Brain microvascular endothelial cell (primary cell): ENCODE data around the gene BCAS4.

ENCODE experiments used
- DNase-seq: peaks from one replicate; pipeline ENCODE4 v3.0.0-alpha.2; 2020
- H3K27ac ChIP-seq: fragments of 250-450 bp; sonication (Bioruptor Pico); 2 replicates; pipeline ENCODE4 v1.5.1; 2020; ENCODE audit warnings: mild to moderate bottlenecking, moderate library complexity
- H3K27me3 ChIP-seq: fragments of 250-450 bp; sonication (Bioruptor Pico); replicated peaks from 2 replicates; pipeline ENCODE4 v1.5.1; 2020; ENCODE audit warnings: mild to moderate bottlenecking
- H3K36me3 ChIP-seq: fragments of 250-450 bp; sonication (Bioruptor Pico); replicated peaks from 2 replicates; pipeline ENCODE4 v1.5.1; 2020; ENCODE audit warnings: mild to moderate bottlenecking
- H3K4me3 ChIP-seq: 2 replicates; pipeline ENCODE4 v1.5.1; 2011; ENCODE audit warnings: low read depth, mild to moderate bottlenecking, control low read depth, low read length, moderate library complexity
- in situ Hi-C: cut with HindIII; loops from 2 replicates; pipeline ENCODE4 v1.10.0; 2017; ENCODE audit warnings: low sequenced_read_pairs, low pct_ligation_motif_present
- TF ChIP-seq, protein P1 (sequence below): IDR thresholded peaks from 2 replicates; pipeline ENCODE4 v1.5.1; 2011; ENCODE audit warnings: low read depth, mild to moderate bottlenecking, moderate library complexity, low read length, control low read depth, inconsistent platforms; ENCODE audit errors: missing control alignments

BCAS4 gene

DNA sequence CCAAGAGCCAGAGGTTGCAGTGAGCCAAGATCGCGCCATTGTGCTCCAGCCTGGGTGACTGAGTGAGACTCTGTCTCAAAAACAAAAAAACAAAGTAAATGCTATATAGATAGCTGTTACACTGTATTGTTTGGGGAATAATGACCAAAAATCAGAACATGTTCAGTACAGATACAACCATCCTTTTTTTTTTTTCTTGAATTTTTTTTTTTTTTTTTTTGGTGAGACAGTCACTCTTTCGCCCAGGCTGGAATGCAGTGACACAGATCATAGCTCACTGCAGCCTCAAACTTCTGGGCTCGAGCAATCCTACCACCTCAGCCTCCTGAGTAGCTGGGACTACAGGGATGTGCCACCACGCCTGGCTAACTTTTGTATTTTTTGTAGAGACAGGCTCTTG, 63.7 kb downstream of the BCAS4 start:
- H3K27me3 ChIP-seq: no peaks in the 10 kb centered on the region
- DNase-seq: no peak
- TF ChIP-seq, protein P1, sequence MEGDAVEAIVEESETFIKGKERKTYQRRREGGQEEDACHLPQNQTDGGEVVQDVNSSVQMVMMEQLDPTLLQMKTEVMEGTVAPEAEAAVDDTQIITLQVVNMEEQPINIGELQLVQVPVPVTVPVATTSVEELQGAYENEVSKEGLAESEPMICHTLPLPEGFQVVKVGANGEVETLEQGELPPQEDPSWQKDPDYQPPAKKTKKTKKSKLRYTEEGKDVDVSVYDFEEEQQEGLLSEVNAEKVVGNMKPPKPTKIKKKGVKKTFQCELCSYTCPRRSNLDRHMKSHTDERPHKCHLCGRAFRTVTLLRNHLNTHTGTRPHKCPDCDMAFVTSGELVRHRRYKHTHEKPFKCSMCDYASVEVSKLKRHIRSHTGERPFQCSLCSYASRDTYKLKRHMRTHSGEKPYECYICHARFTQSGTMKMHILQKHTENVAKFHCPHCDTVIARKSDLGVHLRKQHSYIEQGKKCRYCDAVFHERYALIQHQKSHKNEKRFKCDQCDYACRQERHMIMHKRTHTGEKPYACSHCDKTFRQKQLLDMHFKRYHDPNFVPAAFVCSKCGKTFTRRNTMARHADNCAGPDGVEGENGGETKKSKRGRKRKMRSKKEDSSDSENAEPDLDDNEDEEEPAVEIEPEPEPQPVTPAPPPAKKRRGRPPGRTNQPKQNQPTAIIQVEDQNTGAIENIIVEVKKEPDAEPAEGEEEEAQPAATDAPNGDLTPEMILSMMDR: no peak
- no peak overlapping the region for H3K27ac ChIP-seq
- H3K4me3 ChIP-seq: no peak overlapping the region
- H3K36me3 ChIP-seq: no peaks in the 10 kb centered on the region
- in situ Hi-C loops: no loop called here

DNA sequence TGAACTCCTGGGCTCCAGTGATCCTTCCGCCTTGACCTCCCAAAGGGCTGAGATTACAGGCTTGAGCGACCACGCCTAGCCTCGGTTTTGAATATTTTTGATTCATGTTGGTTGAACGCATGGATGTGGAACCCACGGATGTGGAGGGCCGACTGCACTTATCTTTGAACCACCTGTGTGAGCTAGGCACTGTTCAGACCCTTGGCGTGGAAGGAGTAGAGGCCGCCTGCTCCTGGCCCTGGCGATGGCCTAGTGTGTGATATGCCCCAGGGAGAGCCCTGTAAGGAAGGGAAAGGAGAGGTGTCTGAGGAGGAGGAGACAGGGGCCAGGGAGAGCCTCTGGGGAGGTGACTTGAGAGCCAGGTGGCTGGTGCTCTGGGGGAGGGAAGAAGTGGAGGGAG, 64.3 kb downstream of the BCAS4 start:
- in situ Hi-C loops: no loop called here
- DNase-seq: no peak
- TF ChIP-seq, protein P1: no peak

DNA sequence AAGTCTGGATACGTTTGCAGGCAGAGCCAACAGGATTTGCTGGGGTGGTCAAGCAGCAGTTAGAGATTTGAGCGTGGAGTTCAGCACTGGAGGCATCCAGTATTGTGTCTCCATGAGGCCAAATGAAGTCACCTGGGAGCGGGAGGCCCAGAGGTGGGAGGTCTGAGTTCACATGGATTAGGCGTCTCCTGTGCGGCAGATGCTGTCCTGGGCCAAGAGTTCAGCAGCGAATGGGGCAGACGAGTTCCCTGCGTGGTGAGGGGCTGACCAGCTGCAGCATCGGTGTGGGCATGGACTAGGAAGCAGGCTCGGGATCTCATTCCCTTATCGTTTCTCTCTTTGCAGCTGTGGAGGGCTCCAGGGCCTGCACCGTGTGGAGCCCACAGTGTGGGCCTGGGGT, 66.2 kb downstream of the BCAS4 start:
- in situ Hi-C loops: no loop called here
- Histone ChIP-seq H3K4me3 (no peak overlapping the region), H3K27me3 (no peaks in the 10 kb centered on the region), H3K36me3 (no peaks in the 10 kb centered on the region), H3K27ac (no peak overlapping the region)
- no peak for DNase-seq
- TF ChIP-seq, protein P1: no peak

More for the DNA sequence above, 64.3 kb downstream of the BCAS4 start:
- Histone ChIP-seq H3K27ac (no peak overlapping the region), H3K27me3 (no peaks in the 10 kb centered on the region), H3K4me3 (no peak overlapping the region), H3K36me3 (no peaks in the 10 kb centered on the region)

DNA sequence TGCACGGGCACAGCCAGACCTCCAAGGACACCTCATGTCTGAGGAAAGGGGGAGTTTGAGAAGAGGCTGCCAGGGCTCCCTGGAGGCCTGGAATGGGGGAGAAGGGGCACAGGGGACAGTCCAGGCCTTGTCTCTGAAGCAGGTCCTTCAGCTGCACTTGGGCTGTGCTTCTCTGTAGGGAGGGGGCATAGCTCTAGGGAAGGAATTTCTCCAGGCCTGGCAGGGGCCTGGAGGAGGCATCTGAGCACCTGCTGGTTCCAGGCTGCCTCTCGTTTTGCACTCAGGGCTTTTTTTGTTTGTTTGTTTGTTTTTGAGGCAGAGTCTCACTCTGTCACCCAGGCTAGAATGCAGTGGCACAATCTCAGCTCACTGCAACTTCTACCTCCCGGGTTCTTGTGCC, 67.7 kb downstream of the BCAS4 start:
- DNase-seq: no peak
- in situ Hi-C loops: no loop called here
- Histone ChIP-seq H3K36me3 (no peaks in the 10 kb centered on the region), H3K27me3 (no peaks in the 10 kb centered on the region), H3K27ac (no peak overlapping the region), H3K4me3 (no peak overlapping the region)
- TF ChIP-seq, protein P1: no peak

DNA sequence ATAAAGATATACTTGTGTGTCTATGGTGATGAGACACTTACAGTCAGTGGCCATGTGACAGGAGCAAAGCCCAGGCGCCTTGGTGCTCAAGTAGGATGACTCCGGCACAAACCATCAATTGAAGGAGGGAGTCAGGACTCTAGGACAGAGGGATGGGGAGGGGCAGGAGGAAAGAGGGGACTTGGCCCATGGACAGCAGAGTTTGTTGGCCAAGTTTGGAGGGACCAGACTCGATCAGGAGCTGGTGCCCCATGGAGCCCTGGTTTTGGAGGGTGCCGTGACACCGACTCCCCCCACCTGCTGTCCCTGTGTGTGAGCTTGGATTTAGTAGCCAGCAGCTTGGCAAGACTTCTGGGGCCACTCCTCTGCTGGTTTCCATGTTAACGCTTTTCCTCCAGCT, 70.3 kb downstream of the BCAS4 start:
- in situ Hi-C loops: no loop called here
- TF ChIP-seq, protein P1: no peak
- H3K4me3 ChIP-seq: no peak overlapping the region
- no peaks in the 10 kb centered on the region for H3K36me3 ChIP-seq
- no peak overlapping the region for H3K27ac ChIP-seq
- no peak for DNase-seq
- H3K27me3 ChIP-seq: no peaks in the 10 kb centered on the region

DNA sequence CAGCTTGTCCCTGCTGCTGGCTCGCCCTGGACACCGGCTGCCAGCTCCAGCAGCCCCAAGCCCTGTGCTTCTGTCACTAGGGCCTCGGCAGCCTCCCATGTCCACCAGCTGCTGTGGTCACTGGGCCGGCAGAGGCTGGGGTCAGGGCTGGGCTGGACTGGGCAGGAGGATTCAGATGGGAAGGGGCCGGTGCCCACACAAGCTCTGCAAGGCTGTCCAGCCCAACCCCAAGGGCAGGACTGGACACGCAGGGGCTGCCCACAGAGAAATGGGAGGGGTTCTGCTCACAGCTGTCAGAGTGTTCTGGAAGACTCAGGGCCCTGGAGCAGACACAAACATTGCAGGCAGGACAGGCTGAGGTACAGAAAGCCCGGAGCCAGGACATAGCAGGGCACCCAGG, 70.7 kb downstream of the BCAS4 start:
- TF ChIP-seq, protein P1: no peak
- no peak overlapping the region for H3K27ac ChIP-seq
- in situ Hi-C loops: no loop called here
- no peak overlapping the region for H3K4me3 ChIP-seq
- no peaks in the 10 kb centered on the region for H3K36me3 ChIP-seq
- DNase-seq: no peak
- H3K27me3 ChIP-seq: no peaks in the 10 kb centered on the region
